Measurements from ENCODE around the gene RAD51B.

The RAD51B gene

DNA sequence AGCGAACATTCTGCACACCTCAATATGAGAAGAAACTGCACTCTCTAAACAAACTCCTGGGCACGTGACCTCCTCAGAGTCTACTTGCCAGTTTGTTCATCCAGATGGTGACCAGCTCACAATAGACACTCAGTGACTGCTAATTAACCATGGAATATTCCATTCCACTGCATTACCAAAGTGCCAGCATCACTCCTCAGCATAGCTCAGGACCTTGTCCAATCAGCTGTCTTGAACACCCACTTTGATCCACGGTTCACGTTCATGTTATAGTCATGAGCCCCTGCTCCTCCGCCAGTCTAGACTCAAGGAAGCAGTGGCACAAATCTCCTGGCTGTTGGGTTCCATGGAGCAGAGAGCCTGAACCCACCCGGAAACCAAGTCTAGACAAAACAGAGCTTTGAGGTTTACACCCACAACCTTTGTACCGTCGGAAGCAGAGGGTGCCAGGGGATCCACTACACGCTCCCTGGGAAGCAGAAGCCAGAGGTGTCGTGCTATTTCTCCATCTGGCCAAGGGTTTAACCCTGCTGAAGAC lies 688.0 kb downstream of the RAD51B start:
- DNase-seq = no peak

DNA sequence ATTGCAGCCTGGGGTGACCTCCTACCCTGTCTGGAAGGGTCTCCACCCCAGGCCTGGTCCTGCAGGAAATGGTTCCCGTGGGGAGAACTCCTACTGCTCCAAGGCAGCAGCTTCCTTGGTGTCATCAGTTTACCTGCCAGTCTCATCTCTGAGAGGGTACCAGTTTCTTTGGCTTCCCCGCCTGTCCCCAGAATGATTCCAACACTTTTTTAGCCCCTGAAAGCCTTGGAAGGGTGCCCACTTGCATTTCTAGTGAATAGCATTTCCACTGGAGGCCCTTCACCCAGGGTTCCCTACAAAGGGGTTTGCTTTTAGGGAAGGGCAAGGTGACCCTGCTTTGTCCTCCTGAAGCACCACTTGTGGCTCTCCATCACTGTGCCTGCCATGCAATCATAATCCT lies 689.0 kb downstream of the RAD51B start:
- DNase-seq = no peak

DNA sequence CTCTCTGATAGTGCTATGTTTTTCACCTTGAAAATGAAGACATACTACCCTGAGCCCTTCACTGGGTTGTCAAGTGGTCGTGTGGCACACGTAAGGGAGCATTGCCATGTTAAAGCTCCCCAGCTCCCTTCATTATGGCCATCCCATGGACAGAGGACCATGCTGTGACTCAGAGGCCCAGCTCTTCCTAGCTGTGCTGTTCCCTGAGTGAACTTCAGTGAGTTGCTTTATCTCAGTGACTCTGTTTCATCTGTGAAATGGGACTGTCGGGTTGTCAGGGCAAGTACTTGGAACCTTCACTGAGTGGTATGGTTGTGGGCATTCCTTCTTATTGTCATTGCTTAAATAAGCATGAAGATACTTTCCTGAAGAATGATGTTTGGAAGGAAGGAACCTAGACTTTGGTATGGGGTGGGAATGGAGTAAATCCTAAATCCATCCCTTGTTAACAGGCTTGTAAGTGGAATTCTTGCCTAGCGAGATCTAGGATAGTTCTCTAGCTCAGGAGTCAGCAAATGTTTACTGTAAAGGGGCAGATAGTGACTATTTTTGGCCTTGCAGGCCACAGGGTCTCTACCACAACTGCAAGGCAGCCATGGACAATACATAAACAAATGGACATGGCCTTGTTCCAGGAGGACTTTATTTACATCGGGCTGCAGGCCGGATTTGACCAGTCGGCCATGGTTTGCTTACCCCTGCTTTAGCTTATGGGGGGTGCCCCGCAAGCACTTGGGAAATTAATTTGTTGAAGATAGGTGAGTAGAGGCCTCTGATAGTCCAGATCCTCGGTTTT lies 689.8 kb downstream of the RAD51B start:
- DNase-seq = no peak

DNA sequence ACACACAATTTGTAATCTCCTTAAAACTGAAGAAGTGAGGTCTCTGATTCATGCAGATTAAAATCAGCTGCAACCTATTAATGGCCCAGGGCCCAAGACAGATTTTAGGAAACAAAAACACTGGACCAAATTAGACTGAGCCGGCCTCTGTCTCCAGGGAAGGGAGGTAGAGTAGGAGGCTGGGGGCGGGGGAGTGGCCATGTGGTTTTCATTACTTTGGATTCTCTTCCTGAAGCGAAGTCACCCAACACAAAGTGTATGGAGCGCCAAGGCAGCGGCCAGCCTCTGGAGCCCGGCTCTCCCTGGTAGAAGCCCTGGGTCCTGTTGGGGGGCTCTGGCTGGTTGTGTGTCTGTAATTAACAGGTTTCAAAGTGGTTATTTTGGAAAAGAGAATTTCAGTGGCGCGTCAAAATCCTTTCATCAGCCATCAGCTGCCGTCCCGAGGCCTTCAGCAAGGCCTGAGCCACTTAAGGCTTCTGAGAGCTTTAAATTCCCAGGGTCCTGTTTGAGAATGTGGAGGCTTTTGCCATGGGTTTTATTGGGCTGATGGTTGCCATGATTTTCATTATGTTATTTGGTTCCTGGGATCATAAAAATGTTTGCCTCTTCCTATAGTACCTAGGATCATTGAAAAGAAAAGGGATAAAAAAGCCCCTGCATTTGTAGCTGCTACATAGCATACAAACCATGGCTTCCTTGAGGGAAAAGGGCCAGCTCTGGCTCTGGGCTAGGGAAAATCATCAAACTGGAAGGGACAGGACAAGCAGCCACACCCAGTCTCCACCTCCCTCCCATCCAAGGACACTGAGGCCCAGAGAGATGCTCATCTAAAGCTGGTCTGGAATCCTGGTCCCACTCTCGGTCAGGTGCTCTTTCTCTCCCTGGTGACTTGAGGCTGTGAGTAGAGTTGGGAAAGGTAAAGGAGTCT lies 690.9 kb downstream of the RAD51B start:
- DNase-seq = no peak

DNA sequence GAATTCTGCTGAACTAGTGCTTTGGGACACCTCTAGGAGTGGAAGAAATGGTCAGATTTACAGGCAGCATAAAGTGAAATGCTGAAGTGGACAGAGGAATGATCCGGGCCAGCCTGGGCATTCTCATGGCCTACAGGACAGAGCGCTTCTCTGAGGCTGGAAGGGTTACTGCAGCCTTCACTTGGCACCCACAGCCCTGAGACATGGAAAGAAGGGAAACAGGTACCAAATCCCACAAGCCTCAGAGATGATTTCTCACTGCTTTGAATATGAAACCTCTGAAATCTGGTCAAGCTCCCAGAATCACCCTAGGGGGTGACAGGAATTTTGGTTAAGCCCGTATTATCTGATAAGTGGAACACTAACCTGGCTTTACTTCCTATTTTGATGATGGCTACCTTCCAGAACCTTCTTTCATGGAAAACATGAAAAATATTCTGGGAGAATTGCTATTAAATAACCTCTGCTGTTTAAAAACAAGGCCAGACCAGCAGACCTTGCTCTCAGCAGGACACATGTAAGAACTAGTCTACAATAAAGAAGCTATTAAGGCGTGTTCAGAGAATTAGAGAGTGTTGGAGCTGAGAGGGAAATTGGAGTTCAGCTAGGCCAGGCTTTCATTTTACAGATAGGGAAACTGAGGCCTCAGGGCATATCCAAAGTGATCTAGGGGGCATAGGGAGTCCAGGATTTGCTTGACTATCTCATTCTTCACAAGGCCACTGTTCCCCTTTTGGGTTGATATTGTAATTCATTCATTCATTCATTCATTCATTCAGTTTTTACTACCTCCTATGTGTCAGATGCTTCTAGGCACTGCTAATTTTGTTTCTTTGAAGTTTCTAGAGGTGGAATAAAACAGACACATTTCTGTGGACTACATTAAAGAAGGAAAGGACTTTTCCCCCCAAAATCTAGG lies 691.8 kb downstream of the RAD51B start:
- DNase-seq = no peak

DNA sequence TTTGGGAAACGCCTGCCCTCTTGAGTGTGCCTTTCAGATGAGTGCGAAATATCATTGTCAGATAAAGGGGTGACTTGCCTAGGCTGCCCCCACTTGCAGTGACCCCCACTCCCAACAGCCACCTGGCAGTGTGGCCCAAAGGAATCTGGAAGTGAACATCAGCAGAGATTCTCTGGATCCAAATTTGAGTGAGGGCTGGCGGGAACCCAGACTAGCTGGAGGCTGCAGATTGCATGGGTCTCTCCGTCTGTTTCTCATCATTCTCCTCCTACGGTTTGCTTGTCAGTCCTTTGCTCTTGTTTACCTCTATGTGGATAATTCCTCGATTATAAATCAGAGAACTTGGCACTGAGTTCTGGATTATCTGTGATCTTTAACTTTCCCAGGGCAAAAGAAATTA lies 692.5 kb downstream of the RAD51B start:
- no peak for DNase-seq

DNA sequence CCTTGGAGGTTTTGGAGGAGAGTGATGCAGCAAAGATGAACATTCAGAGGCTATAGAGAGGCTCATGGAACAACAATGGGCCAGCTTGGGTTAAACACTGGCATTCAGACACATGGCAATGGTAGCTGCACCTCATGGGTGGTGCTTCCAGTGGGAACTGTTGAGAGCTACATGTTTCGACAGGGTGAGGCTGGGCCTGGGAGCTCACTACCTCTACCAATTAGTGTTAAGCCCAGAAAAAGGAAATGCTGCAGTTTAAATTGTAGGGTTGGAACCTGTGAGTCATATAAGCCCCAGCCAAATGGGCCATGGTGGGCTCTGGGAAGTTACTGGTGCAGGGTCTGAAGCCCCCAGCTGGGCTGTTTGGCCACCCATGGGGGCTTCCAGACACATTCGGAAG lies 693.6 kb downstream of the RAD51B start:
- DNase-seq = no peak

DNA sequence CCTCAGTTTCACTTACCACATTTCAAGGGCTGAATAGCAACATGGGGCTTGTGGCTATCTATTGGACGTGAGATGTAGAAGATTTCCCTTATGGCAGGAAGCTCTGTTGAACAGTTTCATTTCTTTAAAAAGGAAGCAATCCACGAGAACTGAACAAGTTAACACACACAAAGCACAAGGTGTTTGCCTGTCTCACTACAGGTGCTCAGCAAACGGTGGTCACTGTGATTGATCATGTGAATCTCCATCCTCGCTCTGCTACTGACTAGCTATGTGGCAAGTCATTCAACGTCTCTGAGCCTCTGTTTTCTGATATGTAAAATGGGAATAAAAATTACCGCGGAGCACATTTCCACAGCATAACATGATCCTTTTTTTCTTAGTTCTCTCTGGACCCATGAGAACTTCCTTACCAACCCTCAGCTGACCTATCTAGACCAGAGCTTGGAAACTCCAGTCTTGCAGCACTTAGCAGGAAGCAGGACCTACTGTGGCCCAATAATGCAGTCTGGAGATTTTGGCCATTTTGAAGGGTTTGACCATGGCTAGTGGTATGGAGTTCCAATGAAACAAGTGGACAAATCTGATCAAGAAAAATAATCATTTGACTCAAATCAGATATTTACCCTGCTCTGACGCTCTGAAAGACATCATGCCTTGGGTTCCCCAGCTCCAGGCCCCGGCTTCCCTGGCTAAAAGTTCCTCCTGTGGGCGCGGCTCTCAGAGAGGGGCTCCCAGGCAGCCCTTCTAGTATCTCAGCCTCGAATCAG lies 694.4 kb downstream of the RAD51B start:
- no peak for DNase-seq

DNA sequence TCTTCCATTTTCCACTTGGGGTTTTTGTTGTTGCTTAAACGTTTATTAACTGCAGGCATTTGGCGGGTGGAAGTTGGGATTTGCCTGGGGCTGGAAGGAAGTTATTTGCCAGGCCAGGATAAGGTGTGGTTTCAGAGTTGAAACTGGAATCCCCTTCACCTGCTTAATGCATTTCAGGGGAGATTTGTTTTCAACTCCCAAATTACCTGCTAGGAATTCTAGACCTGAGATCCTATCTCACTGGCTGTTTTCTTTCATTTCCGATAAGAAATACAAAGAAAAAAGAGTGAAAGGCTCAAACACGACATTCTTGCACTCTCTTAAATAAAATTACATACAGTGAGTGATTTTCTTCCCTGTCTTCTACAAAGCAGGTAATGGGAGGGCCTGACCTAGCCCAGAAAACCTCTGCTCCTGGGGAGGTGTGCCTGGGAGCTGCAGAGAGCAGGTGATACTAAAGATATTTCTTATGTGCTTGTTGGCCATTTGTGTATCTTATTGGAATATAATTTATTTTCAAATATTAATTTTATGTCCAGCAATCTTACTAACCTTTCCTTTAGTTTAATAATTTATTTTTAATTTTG lies 695.1 kb downstream of the RAD51B start:
- DNase-seq = no peak

DNA sequence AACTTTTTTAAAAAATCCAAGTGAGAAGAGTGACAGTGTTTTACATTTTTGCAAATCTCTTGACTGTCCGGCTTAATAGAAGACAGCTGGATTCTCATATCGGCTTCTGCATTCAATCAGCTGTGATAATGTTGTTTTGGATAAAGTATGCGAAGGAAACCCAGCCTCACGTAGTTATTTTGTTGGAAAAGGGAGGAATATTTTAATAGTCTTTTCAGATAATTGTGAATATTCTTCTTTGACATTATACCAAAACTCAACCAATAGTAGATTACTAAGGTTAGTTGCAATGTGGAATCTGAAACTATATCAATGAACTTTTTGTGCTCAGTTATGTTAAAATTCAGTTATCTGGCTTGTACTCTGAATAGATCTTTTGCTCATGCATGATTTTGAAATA lies 696.8 kb downstream of the RAD51B start:
- no peak for DNase-seq

DNA sequence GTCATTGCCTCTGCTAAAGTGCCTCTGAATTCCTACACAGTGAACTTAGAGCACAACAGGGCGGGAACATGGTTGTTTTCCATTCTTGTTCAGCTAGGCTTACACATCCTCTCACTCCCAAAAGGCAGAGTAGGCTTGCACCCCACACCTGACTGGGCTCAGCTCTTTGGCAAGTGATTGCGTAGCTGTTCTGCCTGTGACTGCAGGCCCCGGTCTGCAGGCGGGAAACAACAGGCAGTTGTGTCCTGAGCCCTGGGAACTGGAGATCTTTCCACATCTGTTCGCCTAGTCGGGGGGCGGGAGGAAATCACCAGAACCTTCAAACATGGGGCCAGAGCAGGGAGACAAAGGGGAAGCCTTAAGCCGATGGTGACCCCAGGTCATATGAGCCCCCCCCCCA lies 698.6 kb downstream of the RAD51B start:
- DNase-seq = no peak

DNA sequence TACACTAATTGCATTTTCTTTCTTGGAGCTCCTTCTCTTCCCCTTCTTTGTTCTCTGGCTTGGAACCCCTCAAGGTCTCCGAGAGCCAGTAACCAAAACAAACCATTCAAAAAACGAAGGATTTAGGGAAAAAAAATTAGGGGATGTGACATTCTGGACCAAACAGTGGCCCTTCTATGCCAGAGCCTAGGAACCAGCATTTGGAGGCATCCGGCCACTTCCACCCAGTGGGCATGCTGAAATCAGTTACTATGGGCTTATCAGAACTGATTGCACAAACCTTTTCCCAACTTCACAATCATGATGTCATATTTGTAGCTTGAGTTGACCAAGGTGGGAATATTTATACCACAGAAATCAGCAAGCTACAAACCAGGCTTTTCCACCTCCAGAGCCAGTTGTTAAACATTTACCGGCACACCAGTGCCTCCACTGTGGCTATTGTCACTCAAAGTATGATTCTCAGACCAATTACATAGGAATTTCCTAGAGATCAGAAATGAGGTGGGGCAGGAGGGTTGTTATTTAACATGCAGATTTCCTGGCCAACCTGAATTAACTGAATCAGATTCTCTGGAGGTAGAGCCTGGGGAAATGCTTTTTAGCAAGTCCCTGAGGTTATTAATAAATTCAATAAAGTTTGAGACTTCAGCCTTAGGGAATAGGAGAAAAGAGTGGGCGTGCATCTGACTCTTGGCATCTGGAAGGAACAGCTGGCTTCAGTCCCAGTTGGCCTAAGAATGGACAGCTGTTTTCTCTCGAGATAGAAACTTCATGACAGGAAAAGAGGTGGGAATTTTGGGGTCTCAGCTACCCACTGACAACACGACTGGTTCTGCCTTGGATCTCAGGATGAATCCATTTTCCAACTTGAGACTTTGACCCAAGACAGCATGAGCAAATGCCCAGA lies 699.4 kb downstream of the RAD51B start:
- DNase-seq = no peak

DNA sequence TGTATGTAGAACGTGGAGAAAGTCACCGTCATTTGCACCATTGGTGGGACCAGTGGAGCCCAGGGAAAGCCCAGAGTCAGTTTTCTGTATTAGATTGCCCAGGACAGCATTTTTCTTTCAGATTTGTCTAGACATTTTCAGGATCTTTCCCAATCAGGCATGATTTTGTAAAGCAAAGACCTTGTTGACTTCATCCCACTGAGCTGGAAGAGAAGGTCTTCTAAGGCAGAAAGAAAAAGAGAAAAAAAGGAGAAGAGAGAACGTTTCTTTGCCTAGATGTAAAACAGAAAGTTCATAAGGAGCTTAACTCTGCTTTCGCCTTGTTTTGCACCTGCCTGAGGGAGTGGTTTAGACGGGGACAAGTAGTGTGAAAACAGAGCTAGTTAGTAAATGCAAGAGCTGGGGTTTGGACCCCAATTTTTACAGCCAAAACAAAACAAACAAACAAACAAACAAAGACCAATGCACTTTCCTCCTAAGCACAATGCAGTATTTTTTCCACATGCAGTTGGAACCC lies 700.1 kb downstream of the RAD51B start:
- DNase-seq = no peak

DNA sequence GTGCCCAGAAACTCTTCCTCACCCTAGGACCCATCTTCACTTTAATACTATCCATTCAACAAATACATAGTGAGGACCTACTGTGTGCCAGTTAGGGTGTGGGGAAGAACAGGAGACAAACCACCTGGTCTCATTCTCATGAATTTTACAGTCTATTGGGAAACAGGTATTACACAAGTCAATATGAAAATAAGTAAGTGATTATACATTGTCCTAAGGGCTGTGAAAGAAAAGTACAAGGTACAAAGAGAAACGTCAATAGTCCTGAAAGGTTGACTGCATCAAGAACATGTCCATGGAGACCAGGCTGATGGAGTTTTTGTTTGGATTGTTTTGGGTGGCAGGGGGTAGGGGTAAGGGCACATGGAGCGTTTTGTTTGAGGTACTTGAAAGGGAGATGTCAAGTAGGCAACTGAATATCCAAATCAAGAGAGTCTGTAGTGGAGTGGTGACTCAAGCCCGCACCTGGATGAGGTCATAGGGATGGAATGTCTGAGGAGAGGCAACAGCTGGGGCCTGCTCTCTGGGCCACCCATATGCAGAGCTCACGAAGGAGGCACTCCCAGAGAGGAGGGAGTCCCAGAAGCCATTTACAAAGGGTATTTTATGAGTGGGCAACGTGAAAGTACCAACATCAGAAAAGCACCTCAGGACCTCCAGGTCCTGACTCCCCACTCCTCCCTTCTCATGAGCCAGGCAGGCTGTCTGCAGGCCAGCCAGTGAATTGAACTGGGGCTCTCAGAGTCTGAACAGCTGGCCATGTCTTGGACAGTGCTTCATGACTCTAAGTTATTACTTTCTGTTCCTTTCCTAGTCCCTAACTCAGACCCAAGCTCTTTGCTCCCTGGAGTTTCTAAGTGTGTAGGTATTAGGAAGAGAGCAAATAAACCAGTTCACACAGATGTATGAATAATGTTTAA lies 701.3 kb downstream of the RAD51B start:
- peak; percentile 63 for DNase-seq

DNA sequence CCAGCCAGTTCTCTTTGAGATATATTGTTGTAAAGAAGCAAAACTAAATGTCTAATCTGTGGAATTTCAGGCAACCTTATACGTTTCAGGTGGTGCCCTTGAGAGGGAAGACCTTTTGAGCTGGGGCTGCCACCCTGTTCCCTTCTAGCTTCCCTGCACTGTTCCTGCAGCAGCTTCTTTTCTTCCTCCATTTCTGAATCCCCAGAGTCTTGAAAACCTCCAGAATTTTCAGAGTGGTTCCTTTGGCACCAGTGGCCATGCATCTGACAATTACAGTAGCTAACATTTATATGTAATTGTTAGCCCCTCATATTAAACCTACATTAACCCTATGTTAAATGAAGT lies 702.0 kb downstream of the RAD51B start:
- DNase-seq = no peak

DNA sequence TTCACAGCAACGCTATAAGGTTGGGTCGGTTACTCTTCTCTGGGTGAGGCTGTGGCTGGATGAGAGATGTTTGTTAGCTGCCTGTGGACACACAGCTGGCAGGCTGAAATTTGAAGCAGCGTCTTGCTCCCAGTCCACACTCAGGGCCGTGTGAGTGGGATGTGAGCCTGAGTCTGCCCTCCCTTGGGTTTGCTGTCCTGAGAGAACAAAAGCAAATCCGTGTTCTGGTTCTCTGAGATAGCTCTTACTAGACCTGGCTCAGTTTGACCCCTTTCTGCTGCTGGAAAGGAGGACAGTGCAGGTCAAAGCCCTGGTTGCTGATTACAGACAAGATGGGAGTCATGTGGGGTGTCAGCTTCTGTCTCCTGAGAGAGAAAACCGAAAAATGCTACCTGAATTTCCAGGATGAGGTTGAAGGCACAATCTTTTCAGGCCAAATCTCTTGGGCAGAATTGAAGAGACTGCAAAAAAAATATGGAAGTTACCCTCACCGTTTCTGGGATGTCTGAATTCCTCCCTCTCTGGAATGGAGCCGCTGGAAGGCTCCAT lies 702.5 kb downstream of the RAD51B start:
- DNase-seq = no peak

DNA sequence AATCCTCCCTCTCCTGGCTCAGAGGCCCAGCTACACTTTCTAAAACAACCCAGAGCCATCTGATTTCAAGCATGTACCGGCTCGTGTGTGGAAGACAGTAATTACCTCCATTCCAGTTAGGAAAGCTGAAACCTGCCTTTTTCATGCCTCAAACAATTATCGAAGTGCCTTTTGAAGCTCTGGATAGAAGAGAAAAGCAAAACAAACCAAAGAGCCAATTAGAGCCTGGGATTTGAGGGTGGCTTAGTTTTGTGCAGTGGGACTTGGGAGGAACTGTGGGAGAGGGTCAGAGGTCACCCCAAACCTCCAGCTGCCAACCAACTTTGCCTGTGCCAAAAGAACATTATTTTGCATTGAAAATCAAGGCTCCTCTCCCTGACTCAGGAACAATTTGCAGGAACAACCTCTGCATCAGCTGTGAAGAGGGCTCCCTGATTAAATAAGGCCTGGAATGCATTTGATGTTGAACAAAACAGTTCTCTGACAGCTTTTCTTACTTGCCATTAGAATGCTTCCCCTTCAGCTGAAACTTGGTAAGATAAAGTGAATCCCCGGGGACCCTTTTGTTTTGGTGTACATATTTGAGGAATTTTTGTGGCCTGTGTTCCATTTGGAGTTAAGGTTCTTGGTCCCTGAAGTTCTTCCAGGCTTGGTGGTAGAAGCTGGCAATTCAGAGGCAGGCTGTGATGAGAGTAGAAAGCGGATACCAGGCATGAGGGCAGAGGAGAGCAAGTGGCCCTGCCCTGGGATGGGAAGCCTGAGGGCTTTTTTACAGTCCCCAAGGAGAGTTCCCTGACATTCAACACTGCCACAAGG lies 703.1 kb downstream of the RAD51B start:
- DNase-seq = no peak

DNA sequence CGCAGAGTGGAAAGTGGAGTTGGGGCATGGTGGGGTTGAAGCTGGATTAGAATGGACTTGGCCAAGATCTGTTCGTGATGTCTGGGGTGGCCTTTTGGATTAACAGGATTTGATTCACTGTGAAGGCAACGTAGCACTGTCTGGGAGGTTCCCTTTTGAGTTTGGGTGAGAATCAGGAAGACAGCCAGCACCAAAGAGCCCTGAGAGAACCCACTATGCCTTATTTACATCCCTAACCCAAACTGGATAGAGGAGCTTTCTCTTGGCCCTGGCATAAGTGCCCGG lies 703.7 kb downstream of the RAD51B start:
- no peak for DNase-seq

All from NCI-H2107 (cell line).